HG03571 (cell line): ENCODE results near the gene COL7A1.
"Not testable (repeated sequence)": the region's sequence is repeated elsewhere in the genome, so short reads cannot be mapped to it uniquely, and the experiment has no call there.

Source experiments
- ATAC-seq: cut with Tn5 transposase; IDR thresholded peaks from one replicate; pipeline ENCODE4 v1.9.1; 2021; ENCODE audit not compliant: unreplicated experiment

Gene COL7A1

DNA sequence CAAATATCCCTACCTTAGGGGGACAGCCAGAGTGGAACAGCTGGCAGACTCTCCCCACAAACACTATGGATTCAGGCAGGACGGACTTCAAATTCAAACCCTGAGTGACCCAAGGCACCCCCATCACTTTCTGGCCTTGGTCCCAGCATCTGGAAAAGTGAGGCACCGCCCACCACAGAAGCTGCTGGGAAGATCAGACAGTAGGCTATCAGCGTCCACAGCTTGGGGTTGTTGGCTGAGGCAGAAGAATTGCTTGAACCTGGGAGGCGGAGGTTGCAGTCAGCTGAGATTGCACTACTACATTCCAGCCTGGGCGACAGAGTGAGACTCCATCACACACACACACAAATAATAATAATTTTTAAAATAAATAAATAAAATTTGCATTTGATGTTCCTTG is 47.0 kb downstream of the COL7A1 start:
- ATAC-seq: no peak

- ATAC-seq: no peak
Measured at GRCh38 chr3:48546203-48546829, 48.8 kb downstream of the COL7A1 start.

DNA sequence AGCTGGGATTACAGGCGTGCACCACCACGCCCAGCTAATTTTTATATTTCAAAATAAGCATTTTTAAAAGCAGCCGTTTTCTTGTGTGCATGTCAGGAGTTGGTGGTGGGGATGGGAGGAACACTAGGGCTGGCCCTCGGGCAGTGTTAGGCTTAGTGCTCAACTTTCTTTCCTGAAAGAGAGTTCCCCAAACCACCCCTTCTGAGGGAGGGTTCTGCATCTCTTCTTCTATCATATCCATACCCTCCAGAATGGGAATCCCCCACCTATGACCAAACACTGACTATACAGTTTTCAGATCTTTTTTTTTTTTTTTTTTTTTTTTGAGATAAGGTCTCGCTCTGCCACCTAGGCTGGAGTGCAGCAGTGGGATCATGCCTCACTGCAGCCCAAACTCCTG is 51.0 kb downstream of the COL7A1 start:
- no peak for ATAC-seq

GRCh38 chr3:48543271-48543866 is 51.8 kb downstream of the COL7A1 start:
- no peak for ATAC-seq

DNA sequence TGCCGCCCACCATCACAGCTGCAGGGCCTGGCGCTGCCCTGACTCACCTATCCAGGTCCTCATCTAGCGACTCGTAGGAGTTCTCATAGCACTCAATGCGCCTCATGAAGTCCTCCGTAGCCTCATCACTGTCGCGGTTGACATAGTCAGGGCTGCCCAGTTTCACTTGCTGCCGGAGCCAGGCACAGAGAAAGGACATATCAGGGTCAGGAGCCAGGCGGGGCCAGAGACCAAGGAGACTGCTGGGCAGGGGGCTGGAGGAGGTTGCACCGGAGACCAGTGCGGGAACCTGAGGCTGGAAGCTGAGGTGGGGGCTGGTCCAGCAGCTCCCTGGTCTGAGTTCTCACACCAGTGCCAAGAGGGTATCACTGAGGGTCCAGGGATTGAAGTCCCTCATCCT is 56.7 kb downstream of the COL7A1 start:
- ATAC-seq: no peak

DNA sequence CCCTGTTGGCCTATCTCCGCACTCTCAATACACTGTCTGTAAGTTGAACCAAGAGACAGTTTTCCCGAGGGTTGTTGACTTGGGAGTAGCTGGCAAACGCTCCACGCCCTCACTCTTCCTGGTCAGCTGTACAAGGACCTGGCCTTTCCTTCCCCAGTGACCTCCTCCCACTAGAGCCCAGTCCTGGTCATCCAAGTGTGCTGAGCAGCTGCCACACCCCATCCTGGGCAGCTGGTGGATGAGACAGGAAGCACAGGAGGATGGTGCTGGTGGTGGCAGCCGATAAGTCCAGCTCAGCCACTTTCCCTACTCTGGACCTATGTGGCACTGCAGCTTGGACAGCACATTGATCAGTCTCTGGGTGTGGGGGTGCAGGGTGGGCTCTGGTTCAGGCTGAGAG is 58.3 kb downstream of the COL7A1 start:
- no peak for ATAC-seq

DNA sequence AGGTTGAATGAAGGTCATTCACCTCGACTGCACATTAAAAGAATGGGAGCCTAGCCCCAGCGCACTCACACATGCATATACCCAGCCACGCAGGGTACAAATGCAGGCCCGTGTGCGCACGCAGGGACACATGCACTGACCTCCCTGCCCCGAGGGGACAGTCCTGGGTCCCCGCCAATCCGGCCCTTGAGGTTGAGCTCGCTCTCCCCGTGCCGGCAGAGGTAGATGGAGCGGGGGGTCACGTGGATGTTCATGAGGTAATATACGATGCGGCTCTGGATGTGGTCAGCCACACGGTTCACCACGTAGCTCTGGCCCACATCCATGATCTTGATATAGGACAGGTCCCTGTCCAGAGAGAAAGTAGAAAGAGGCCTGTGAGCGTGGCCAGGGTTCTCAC is 59.0 kb downstream of the COL7A1 start:
- no peak for ATAC-seq

DNA sequence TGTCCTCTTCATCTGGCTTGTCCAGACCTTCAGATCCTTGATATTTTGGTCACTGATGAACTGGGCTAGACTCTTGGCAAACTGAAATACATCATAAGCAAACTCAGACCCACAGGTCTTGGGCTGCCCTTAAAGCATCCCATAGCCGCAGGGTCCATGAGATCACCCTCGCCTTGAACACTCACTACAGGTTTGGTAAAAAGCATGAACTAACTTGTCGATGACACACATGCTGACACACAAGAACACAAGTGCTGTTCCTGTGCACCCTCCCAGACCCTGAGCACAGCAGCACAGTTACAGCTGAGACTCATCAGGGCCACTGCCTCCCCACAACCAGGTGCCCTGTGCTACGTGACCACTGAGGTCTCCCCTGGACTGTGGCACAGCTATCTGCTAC is 59.6 kb downstream of the COL7A1 start:
- ATAC-seq: no peak

- ATAC-seq: no peak
Measured at GRCh38 chr3:48532977-48533337, 62.2 kb downstream of the COL7A1 start.

DNA sequence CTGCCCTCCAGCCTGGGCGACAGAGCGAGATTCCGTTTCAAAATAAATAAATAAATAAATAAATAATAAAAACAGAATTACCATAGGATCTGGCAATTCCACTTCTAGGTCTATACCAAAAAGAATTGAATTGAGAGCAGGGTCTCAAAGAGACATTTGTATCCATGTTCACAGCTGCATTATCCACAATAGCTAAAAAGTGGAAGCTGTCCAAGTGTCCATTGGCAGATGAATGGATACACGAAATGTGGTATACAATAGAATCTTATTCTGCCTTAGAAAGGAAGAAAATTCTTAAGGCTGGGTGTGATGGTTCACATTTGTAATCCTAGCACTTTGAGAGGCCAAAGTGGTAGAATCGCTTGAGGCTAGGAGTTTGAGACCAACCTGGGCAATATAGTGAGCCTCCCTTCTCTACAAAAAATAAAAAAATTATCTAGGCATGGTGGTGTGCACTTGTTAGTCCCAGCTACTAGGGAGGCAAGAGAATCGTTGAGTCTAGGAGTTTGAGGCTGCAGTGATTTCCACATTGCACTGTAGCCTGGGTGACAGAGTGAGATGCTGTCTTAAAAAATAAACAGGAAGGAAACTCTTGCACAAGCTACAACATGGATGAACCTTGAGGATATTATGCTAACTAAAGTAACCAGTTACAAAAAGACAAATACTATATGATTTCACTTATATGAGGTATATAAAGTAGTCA is 62.7 kb downstream of the COL7A1 start:
- no peak for ATAC-seq

DNA sequence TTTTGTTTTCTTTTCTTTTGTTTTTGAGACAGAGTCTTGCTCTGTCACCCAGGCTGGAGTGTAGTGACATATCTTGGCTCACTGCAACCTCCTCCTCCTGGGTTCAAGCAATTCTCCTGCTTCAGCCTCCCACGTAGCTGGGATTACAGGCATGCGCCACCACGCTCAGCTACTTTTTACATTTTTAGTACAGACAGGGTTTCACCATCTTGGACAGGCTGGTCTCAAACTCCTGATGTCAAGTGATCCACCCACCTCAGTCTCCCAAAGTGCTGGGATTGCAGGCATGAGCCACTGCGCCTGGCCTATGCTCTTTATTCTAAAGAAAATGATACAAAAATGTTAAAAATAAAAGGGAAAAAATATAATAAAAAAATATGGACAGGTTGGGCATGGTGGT is 64.4 kb downstream of the COL7A1 start:
- ATAC-seq: not testable (repeated sequence)

GRCh38 chr3:48528754-48529153 is 66.4 kb downstream of the COL7A1 start:
- ATAC-seq: no peak

GRCh38 chr3:48528048-48528447 is 67.1 kb downstream of the COL7A1 start:
- no peak for ATAC-seq

DNA sequence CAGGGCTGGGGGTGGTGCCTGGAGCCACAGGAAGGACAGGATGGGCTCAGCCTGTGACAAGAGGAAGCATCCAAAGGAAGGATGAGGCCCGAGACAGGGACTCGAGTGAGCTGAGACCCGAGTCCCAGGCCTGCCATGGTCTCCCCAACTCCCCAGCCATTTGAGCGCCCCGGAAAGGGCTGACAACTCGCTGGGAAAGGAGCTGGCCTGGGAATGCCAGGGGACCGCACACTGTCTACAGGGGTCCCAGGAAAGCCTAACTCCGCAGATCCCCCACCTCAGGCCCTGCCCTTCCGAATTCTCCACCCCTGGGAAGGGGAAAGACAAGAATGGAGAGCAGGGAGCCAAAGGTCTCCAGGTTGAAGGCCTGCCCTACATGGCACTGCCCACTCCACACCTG is 70.2 kb downstream of the COL7A1 start:
- ATAC-seq: no peak

DNA sequence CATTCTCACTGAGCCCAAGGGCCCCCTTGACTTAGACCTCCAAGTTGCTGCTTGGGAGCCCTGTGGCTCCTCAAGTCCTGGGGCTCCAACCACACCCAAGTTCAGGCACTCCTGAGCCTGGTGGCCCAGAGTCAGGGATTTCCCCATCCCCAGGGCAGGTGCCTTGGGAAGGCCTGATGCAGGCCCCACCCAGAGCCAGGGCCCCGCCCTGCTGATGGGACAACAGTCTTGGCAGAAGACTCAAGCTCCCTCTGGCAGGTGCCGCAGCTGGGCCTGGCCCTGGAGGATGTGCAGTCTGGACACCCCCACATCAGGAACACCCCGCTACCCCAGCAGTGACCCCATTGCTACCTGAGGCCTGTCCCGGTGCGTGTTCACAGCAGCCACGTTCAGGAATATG is 73.5 kb downstream of the COL7A1 start:
- no peak for ATAC-seq

DNA sequence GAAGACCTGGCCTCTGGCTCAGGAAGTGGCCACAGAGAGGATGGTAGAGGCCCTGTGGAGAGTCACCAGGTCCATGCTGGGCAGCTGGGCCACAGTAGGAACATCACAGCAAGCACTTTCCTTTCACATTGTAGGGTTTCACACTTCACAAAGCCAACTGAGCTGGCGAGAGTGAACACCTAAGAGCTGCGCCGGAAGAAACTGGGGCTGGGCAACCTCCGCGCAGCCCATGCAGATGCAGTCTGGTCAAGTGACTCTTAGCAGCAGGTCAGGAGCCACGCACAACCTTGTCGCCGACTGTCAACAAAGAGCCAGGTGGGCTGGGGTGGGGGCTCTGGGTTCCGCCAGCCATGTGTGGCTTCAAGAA is 75.9 kb downstream of the COL7A1 start:
- ATAC-seq: no peak

DNA sequence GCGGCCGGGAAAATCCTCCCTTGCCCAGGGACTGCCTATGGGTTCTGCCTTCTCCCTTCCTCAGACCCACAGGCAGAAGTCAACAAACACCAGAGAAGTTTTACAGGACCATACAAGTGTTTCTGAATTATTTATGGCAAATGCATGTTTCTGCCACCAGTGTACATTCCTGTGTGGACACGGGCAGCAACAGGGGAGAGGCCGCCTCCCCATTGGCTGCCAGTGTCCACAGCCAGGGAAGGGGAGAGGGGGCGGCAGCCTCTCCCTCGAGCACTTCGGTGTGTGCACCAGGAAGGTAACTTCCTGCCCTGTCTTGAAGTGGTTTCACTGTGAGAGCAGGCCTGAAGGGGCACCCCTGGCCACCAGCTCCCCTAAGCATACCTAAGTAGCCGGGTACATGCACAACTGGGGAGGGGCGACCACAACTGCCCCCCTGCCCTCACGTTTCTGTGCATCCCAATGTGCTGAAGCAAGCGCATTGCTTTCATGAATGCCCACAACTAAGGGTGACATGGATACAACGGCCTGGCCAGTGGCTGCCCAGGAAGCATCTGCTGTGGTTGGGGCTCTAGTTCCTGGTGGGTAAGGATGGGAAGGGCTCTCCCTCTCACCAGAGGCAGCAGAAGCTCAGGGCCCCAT is 76.4 kb downstream of the COL7A1 start:
- no peak for ATAC-seq

DNA sequence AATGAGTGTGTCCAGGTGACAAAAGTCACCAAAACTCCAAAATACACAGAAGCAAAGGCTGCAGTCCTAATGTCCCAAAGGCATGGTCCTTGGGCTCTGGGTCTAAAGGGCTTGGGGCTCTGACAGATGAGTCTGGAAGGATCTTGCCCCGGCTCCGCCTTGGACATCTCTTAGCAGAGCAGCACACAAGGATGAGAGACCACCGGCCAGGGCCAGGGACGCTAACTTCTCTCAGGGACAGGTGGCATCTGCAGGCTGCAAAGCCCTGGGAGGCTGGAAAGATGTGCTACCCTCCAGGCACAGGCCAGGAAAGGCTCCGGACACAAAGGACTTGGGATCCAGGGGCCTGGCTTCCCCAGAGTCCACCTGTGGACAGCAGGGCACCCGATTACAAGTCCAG is 77.1 kb downstream of the COL7A1 start:
- ATAC-seq: no peak

DNA sequence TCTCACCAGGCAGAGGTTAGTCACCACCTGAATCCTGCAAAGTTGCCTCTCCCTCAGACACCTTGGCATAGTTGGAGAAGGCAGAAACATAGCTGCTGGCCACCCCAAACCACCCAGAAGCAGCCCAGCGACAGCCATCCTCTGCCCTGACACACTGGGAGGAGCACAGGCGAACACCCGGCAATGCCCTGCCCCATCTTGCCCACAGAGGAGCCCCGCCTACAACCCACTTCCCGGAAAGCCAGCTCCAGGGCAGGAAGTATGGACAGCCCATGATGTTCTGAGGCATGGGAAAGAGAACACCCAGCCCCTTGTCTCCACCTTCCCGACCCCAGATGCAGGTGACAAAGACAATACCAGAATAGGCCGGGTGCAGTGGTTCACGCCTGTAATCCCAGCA is 78.6 kb downstream of the COL7A1 start:
- no peak for ATAC-seq

DNA sequence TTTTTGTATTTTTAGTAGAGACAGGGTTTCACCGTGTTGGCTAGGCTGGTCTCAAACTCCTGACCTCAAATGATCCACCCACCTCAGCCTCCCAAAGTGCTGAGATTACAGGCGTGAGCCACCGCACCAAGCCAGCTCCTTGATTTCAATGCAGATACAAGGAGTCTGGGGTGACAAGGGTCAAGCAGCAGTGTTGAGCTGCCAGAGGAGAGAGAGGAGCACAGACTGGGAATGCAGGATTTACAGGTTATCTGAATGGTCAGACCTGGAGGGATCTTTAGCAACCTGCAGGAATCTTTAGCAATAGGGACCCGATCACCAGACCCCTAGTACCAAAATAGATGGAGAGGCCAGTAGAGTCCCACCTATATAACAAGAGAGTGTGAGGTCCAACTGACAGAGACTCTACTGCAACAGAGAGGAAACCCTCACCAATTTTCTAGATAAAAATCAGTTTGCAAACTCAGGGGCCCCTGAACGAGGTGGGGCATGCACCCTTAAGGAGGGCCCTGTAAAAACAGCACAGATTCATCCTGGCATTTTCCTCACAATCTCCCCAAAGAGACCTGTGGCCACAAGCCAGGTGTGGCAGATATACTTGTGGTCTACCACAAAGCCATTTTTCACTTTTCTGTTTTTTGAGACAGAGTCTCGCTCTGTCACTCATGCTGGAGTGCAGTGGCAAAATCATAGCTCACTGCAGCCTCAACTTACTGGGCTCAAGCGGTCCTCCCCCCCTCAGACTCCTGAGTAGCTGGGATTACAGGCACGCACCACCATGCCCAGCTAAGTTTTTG is 80.5 kb downstream of the COL7A1 start:
- ATAC-seq: no peak
